Uterus (tissue), 4 donors: ENCODE results near the gene RB1. TPM values are rescaled to one million over a fixed set of nuclear protein-coding genes. Genes with fewer than 3 reads are reported as not detected.
A peak's percentile ranks its signal among the peaks of the same experiment; 100 is the strongest.

Experiments
- DNase-seq, 2 donors: peaks; one replicate each; pipeline ENCODE4 v3.0.0-alpha.2; 2019 to 2020
- H3K27ac ChIP-seq, 2 donors: fragments of 200-600 bp; sonication (generic); 1 replicate in 1 of 2; 2 replicates in 1 of 2; pipeline ENCODE4 v1.5.1; 2016 to 2018
- H3K27me3 ChIP-seq, 2 donors: fragments of 200-600 bp; sonication (generic); one replicate each; pipeline ENCODE4 v1.5.1; 2018 to 2019; ENCODE audit warnings: control low read depth in 1 of 2
- H3K36me3 ChIP-seq, 2 donors: fragments of 200-600 bp; sonication (generic); one replicate each; pipeline ENCODE4 v1.5.1; 2019; ENCODE audit warnings: control low read depth in 1 of 2
- H3K4me1 ChIP-seq, 2 donors: fragments of 200-600 bp; sonication (generic); one replicate each; pipeline ENCODE4 v1.5.1; 2018 to 2019; ENCODE audit warnings: control low read depth in 1 of 2
- H3K4me3 ChIP-seq, 2 donors: fragments of 200-600 bp; sonication (generic); 1 replicate in 1 of 2; 2 replicates in 1 of 2; pipeline ENCODE4 v1.5.1; 2018 to 2019; ENCODE audit warnings: mild to moderate bottlenecking in 1 of 2
- H3K9me3 ChIP-seq, 2 donors: fragments of 200-600 bp; sonication (generic); one replicate each; pipeline ENCODE4 v1.5.1; 2019; ENCODE audit warnings: control low read depth in 1 of 2
- CTCF ChIP-seq, 4 experiments: fragments of 200-600 bp in 2 of 4; fragments of 450-650 bp in 2 of 4; sonication (generic) in 2 of 4; IDR thresholded peaks; one replicate each; pipeline ENCODE4 v1.5.1; 2016 to 2019; ENCODE audit warnings: antibody characterized with exemption in 4 of 4, mild to moderate bottlenecking in 2 of 4, moderate library complexity in 1 of 4
- POLR2A ChIP-seq, 2 donors: fragments of 450-650 bp; IDR thresholded peaks; one replicate each; pipeline ENCODE4 v1.6.1; 2016; ENCODE audit warnings: antibody characterized with exemption in 2 of 2, mild to moderate bottlenecking in 1 of 2, moderate library complexity in 1 of 2
- intact Hi-C: fragments of 100-400 bp; cut with DNase I; formaldehyde crosslinking; loops from one replicate; pipeline ENCODE4 v1.15.1; 2023; ENCODE audit warnings: low total_unique reads
- total RNA-seq, 4 donors: library from RNA; depleted of rRNA in 3 of 4; stranded (reverse); fragments of >200 nt in 3 of 4; gene quantifications; one replicate each; pipeline versions ENCODE4 v1.1.0 to v1.2.4, GENCODE V29; 2014 to 2023
- donor health status: DM: yes; HTN: yes; CAD: no.

The RB1 gene
- total RNA-seq, 4 donors from 2014 or later: 27.4 to 58.1 (median 33.9) TPM

DNA sequence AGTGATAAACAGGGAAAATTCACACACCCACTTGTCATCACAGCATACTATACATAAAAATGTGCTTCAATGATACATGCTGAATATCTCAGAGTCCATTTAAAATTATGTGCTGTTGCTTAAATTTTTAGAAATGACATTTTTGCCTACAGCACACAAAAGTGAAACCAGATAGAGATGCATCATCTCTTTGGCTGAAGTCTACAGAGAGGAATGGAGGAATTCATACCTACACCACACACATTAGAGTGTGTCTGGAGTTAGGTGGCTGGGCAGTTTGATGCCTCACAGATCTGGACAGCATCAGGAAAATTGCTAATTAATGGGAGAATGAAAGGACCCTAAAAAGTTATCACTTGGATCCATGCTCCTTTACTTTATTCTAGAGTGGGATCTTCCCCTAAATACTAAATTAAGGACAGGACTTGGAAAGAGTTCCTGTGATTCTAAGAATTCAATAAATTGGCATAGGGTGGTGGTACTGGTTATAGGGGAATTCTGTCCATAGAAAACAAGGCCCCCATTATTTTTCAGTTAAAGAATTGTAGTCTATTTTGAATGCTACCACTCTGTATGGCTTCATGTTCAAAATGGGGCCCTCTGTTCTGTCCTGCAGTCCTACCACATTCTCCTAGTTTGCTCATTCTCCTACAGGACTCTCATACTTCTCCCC lies 188.0 kb downstream of the RB1 start:
- no peaks in the 10 kb centered on the region for H3K4me1 ChIP-seq
- no peak for DNase-seq
- peak overlapping the region in 1 of 2 donors; percentile 0 for H3K4me3 ChIP-seq
- H3K9me3 ChIP-seq: no peaks in the 10 kb centered on the region
- no peaks in the 10 kb centered on the region for H3K36me3 ChIP-seq
- intact Hi-C loops: no loop called here
- H3K27ac ChIP-seq: peak overlapping the region; percentile 60 to 65
- no peaks in the 10 kb centered on the region for H3K27me3 ChIP-seq
- TF ChIP-seq CTCF (IDR thresholded peaks at IDR 0.05): no peak
- no peak for TF ChIP-seq POLR2A (IDR thresholded peaks at IDR 0.05)

DNA sequence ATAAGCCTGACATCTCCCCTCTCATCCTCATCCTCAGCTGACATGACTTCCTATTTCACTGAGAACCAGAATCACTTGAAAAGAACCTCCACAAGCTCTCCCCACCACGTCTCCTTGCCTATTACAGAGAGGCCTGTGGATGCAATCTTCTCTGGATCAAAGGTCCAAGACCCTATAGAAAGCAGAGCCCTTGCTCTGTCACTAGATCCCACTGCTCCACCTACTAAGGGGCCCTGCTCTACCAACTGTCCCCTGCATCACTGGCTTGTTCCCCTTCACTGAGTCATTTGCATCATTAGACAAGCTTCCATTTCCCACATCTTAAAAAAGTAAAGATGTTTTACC lies 188.5 kb downstream of the RB1 start:
- no peak for TF ChIP-seq CTCF (IDR thresholded peaks at IDR 0.05)
- TF ChIP-seq POLR2A (IDR thresholded peaks at IDR 0.05): no peak
- Histone ChIP-seq H3K27me3 (no peaks in the 10 kb centered on the region), H3K9me3 (no peaks in the 10 kb centered on the region), H3K4me1 (no peaks in the 10 kb centered on the region), H3K4me3 (peak overlapping the region; percentile 0 to 12), H3K27ac (peak overlapping the region; percentile 60 to 65), H3K36me3 (no peaks in the 10 kb centered on the region)
- no peak for DNase-seq
- intact Hi-C loops: no loop called here

- Histone ChIP-seq H3K4me1 (no peaks in the 10 kb centered on the region), H3K27ac (peak overlapping the region; percentile 60 to 65), H3K27me3 (no peaks in the 10 kb centered on the region), H3K4me3 (peak overlapping the region; percentile 0 to 12), H3K9me3 (no peaks in the 10 kb centered on the region), H3K36me3 (no peaks in the 10 kb centered on the region)
- intact Hi-C loops: no loop called here
- DNase-seq: peak; percentile 63 to 68
- TF ChIP-seq CTCF (IDR thresholded peaks at IDR 0.05): no peak
- no peak for TF ChIP-seq POLR2A (IDR thresholded peaks at IDR 0.05)
These were observed 189.0 kb downstream of the RB1 start for GRCh38 chr13:48492470-48493065.

DNA sequence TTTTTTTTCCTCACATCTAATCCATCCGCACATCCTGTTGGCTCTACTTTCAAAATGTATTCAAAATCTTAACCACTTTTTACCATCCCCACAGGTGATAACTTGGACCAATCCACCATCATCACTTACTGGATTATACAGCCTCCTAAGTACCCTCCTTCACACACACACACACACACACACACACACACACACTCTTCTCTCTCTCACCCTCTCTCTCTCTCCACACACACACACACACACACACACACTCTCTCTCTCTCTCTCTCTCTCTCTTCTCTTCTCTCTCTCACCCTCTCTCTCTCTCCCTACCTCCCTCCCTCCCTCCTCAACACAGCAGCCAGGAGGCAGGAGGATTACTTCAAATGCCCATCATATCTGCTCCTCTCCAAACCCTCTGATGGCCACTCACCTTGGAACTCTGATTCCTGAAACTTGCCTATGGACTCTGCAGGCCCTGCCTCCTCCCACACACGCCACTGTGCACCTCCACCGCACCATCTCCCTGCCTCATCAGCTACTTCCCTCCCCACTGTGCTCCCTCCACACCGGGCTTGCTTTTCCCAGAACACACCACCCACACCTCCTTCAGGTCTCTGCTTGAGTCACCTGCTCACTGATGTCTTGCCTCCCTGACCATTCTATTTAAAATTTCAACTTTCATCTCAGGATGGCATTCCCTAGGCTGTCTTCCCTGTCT lies 189.7 kb downstream of the RB1 start:
- Histone ChIP-seq H3K27me3 (no peaks in the 10 kb centered on the region), H3K9me3 (no peaks in the 10 kb centered on the region), H3K4me1 (no peaks in the 10 kb centered on the region), H3K36me3 (no peaks in the 10 kb centered on the region), H3K4me3 (no peak overlapping the region), H3K27ac (peak overlapping the region; percentile 60 to 65)
- TF ChIP-seq CTCF (IDR thresholded peaks at IDR 0.05) (peak in 1 of 4 experiments; percentile 10), POLR2A (IDR thresholded peaks at IDR 0.05) (no peak)
- intact Hi-C loops: no loop called here
- no peak for DNase-seq

GRCh38 chr13:48493851-48494250 lies 190.3 kb downstream of the RB1 start:
- H3K36me3 ChIP-seq: no peaks in the 10 kb centered on the region
- no peak for DNase-seq
- H3K9me3 ChIP-seq: no peaks in the 10 kb centered on the region
- H3K4me3 ChIP-seq: no peak overlapping the region
- TF ChIP-seq CTCF (IDR thresholded peaks at IDR 0.05): no peak
- TF ChIP-seq POLR2A (IDR thresholded peaks at IDR 0.05): no peak
- no peaks in the 10 kb centered on the region for H3K4me1 ChIP-seq
- peak overlapping the region; percentile 60 to 65 for H3K27ac ChIP-seq
- intact Hi-C loops: no loop called here
- no peaks in the 10 kb centered on the region for H3K27me3 ChIP-seq
